Astrocyte of the spinal cord (primary cell): ENCODE results near the gene PRR20B.
"Not testable (repeated sequence)": the region's sequence is repeated elsewhere in the genome, so short reads cannot be mapped to it uniquely, and the experiment has no call there.

ENCODE experiments used
- DNase-seq: peaks from one replicate; pipeline ENCODE4 v3.0.0; 2011; ENCODE audit warnings: low read depth, low spot score
- H3K4me3 ChIP-seq: 2 replicates; pipeline ENCODE4 v1.5.1; 2011; ENCODE audit warnings: low read depth, mild to moderate bottlenecking, low read length, moderate library complexity
- in situ Hi-C: cut with HindIII; loops from 2 replicates; pipeline ENCODE4 v1.10.0; 2017; ENCODE audit warnings: low sequenced_read_pairs
- TF ChIP-seq, protein P1 (sequence below): IDR thresholded peaks from 2 replicates; pipeline ENCODE4 v1.5.1; 2012; ENCODE audit warnings: low read depth, mild to moderate bottlenecking, low read length, inconsistent platforms

The PRR20B gene

DNA sequence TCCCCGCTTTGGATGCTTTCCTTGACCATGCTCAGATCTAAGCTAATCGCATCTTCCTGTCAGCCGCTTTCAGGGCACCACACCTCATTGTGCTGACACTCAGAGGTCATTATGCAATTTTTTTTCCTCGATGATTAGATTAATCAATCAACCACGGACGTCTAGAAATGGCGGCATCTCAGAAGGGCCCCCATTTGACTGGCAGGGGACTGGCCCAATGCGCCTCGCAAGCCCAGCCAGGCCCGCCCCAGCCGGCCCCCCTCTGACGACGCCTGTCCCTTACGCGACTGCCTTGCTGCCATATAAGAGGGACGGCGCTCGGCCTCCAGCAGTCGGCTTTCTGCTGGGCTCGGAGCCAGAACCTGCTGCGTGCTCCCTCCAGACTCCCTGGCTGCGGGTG, at the start of gene PRR20B:
Gene PRR20B, plus strand, starts transcription at position 301 of the 400 bp plus-strand sequence. CDS start 387 bp downstream, outside the sequence.
- DNase-seq, H3K4me3 ChIP-seq, in situ Hi-C loops: not testable (repeated sequence)

DNA sequence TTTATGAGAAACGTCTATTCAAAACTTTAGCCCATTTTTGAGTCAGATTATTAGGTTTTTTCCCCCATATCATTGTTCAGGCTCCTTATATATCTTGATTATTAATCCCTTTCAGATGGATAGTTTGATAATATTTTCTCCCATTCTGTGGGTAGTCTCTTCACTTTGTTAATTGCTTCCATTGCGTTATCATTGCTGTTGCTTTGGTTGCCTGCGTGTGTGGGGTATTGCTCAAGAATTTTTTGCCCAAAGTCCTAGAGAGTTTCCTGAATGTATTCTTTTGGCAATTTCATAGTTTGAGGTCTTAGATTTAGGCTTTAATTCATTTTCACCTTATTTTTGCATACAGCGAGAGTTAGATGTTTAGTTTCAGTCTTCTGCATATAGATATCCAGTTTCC, 32.3 kb upstream of the PRR20B start:
- DNase-seq, result no peak
- H3K4me3 ChIP-seq, result no peak overlapping the region
- in situ Hi-C loops, result no loop called here
- TF ChIP-seq, protein P1, sequence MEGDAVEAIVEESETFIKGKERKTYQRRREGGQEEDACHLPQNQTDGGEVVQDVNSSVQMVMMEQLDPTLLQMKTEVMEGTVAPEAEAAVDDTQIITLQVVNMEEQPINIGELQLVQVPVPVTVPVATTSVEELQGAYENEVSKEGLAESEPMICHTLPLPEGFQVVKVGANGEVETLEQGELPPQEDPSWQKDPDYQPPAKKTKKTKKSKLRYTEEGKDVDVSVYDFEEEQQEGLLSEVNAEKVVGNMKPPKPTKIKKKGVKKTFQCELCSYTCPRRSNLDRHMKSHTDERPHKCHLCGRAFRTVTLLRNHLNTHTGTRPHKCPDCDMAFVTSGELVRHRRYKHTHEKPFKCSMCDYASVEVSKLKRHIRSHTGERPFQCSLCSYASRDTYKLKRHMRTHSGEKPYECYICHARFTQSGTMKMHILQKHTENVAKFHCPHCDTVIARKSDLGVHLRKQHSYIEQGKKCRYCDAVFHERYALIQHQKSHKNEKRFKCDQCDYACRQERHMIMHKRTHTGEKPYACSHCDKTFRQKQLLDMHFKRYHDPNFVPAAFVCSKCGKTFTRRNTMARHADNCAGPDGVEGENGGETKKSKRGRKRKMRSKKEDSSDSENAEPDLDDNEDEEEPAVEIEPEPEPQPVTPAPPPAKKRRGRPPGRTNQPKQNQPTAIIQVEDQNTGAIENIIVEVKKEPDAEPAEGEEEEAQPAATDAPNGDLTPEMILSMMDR, result no peak

DNA sequence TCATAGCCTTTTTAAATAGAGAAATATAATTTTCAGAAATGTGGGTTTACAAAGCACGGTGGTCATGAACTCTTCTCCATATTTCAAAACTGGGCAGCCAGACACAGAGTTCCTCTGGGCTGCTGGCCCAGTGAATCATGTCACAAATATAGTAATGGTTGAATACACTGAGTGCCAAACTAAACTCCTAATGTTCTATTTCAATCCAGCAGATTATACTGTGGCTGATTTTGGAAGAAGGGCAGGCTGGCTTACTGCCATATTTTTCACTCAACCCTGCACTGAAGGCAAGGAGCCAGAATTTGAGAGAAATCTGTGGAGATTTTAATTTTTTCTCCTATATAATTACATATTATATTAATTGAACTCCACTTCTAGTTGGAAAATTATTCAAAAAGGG, 23.6 kb upstream of the PRR20B start:
- DNase-seq, result peak; percentile 9
- in situ Hi-C loops, result no loop called here
- H3K4me3 ChIP-seq, result no peak overlapping the region
- TF ChIP-seq, protein P1, result no peak

DNA sequence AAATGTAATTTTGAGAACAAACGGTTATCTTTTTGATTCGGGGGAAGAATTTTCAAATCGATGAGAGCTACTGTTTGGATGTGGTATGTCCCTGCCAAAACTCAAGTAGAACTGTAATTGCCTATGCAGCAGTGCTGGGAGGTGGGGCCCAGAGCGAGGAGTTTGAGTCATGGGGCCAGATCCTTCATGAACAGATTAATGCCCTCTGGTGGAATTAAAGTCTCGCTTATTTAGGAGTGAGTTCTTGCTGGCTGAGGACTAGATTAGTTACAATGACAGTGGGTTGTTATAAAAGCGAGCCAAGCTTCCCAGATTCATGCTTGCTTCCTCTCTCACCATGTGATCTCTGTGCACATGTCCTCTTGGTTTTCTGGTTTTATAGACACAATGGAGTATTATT, 18.4 kb upstream of the PRR20B start:
- in situ Hi-C loops, result no loop called here
- TF ChIP-seq, protein P1, result no peak
- DNase-seq, result no peak
- H3K4me3 ChIP-seq, result no peak overlapping the region

DNA sequence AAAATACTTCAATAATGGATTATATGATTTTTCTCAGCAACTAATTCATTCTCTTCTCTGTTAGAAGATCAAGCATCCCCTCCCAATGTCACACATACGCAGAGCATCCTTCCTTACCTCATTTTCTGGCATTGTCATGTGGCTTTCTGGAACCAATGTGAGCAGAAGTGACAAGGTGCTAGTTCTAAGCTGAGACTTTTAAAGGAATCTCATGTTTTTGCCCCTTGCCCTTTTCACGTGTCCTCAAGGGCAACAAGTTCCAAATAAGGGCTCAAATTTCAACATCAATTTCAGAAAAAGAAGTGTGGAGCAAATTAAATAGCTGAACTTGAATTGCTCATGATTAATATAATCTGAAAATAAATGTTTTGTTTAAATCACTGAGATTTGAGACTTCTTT, 11.2 kb upstream of the PRR20B start:
- DNase-seq, result no peak
- no peak overlapping the region for H3K4me3 ChIP-seq
- in situ Hi-C loops, result no loop called here
- TF ChIP-seq, protein P1, result no peak

DNA sequence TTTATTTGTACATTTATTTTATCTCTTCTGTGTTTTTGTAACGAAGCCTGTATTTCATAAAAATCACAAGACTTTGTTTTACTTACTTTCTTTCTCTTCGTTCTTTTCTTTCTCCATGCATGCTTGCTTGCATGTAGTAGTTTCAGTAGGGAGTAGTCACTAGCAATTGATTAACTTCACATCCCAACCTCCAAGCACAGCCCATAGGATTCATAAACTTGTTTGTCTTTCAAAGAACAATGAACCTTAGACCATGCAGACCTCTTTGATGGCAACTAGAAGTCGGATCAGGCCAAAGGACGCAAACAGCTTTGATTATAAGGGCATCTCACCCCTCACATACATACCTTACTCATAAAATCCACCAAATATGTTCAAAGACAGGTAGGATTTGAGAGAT, 9.7 kb upstream of the PRR20B start:
- TF ChIP-seq, protein P1, result no peak
- in situ Hi-C loops, result no loop called here
- DNase-seq, result no peak

DNA sequence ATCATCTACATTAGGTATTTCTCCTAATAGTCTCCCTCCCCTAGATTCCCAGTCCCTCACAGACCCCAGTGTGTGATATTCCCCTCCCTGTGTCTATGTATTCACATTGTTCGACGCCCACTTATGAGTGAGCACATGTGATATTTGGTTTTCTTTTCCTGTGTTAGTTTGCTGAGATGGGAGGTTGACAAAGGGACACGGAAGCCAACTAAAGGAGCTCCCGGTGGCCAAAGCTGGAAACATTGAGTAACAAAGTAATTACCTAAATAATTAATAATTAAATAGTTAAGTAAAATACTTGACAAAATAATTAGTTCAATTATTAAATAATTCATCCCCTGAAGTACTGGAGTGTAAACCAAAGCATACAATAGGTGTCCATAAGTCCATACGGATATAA, 8.3 kb upstream of the PRR20B start:
- in situ Hi-C loops, result no loop called here
- H3K4me3 ChIP-seq, result no peak overlapping the region
- DNase-seq, result no peak
- TF ChIP-seq, protein P1, result no peak

More for the DNA sequence above, 9.7 kb upstream of the PRR20B start:
- no peak overlapping the region for H3K4me3 ChIP-seq

DNA sequence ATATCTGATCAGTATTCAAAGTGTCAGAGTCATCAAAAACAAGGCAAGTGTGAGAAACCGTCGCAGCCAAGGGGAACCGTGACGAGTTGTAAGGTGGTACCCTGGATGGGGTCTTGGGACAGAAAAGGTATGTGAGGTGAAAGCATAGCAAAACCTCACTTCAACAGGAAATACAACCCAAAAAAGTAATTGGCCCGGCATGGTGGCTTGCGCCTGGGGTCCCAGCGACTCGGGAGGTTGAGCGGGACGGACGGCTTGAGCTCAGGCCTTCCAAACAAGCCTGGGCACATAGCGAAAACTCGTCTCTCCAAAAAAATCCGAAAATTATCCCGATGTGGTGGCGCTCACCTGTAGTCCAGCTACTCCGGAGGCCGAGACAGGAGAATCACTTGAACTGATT, 7.5 kb upstream of the PRR20B start:
- H3K4me3 ChIP-seq, in situ Hi-C loops, DNase-seq: not testable (repeated sequence)

DNA sequence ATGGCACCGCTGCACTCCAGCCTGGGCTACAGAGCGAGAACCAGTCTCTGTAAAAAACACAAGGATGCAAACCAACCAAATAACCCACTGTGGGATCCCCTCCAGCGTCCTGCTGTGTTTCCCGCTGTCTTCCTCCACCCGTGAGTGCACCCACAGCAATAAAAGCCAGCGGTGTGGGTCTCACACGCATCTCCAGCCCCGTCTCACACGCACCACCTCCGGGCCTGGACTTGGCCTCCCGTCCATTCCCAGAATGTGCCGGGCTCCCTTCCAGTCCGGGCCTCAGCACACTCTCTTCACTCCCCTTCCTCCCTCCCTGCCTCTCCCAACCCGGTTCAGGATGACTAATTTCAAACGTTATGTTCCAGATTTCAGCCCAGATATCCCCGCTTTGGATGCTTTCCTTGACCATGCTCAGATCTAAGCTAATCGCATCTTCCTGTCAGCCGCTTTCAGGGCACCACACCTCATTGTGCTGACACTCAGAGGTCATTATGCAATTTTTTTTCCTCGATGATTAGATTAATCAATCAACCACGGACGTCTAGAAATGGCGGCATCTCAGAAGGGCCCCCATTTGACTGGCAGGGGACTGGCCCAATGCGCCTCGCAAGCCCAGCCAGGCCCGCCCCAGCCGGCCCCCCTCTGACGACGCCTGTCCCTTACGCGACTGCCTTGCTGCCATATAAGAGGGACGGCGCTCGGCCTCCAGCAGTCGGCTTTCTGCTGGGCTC, 6.9 kb upstream of the PRR20B start, which contains the start of gene PRR20A:
Gene PRR20A, plus strand, starts transcription at position 684 of the 734 bp plus-strand sequence. CDS start 387 bp downstream, outside the sequence.
- H3K4me3 ChIP-seq, DNase-seq, in situ Hi-C loops: not testable (repeated sequence)

DNA sequence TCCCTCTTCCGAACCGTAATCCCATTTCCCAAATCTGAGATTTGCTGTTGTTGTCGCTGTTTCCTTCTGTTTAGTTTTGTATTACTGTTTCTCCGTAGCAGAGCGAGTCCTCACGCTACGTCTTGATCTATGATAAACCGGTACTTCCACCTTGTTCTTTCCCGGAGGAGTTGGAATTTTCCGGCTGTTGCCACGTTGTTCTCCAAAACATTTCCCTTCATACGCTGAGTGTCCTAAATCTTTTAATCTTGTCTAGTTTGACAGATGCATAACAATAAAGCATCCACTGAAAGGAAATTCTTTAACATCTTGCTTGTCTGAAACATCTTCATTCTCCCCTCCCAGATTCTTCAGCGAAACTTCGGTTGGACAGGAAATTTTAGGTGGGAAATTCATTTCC, 818 bp downstream of the PRR20B start:
- in situ Hi-C loops, DNase-seq, H3K4me3 ChIP-seq: not testable (repeated sequence)
